Panc1 (cell line): ENCODE results near the gene OLFML2B. TPM values are rescaled to one million over a fixed set of nuclear protein-coding genes. Genes with fewer than 3 reads are reported as not detected.
"Not testable (repeated sequence)": the region's sequence is repeated elsewhere in the genome, so short reads cannot be mapped to it uniquely, and the experiment has no call there.

Source experiments
- ATAC-seq: fragments of 200-7000 bp; cut with Tn5 transposase; 2 replicates; pipeline ENCODE4 v1.9.1; 2020; ENCODE audit warnings: mild to moderate bottlenecking, moderate library complexity
- BruUV-seq: library from RNA; stranded (reverse); fragments of 400-500 nt; replicated peaks from 2 replicates; lab custom pipeline; 2021; lab: Mats Ljungman, UMichigan
- CTCF ChIA-PET: fragments of 300-600 bp; sonication (Branson Sonifier 250); formaldehyde crosslinking; loops from one replicate; lab custom pipeline; 2022; ENCODE audit warnings: antibody characterized with exemption; lab: Charles Lee
- POLR2A ChIA-PET: fragments of 300-600 bp; sonication (Branson Sonifier 250); formaldehyde crosslinking; loops from one replicate; lab custom pipeline; 2022; ENCODE audit warnings: antibody characterized with exemption; lab: Charles Lee
- DNase-seq: peaks from one replicate; pipeline ENCODE4 v3.0.0-alpha.2; 2010; ENCODE audit warnings: low read depth, low spot score
- H3K27ac ChIP-seq: 2 replicates; pipeline ENCODE4 v1.5.1; 2011; ENCODE audit warnings: mild to moderate bottlenecking, low read length, inconsistent platforms
- H3K27me3 ChIP-seq: fragments of 200-500 bp; sonication (Bioruptor generic); 2 replicates; pipeline ENCODE4 v1.6.0; 2014; ENCODE audit warnings: low read length, inconsistent platforms; ENCODE audit not compliant: control insufficient read depth, insufficient read depth
- H3K36me3 ChIP-seq: fragments of 200-500 bp; sonication (Bioruptor generic); 2 replicates; pipeline ENCODE4 v1.5.1; 2014; ENCODE audit warnings: inconsistent platforms, mild to moderate bottlenecking, low read length, moderate library complexity; ENCODE audit not compliant: control insufficient read depth, insufficient read depth
- H3K4me1 ChIP-seq: 2 replicates; pipeline ENCODE4 v1.5.1; 2011; ENCODE audit warnings: inconsistent platforms, mild to moderate bottlenecking, low read length, moderate library complexity; ENCODE audit not compliant: control insufficient read depth, insufficient read depth
- H3K4me3 ChIP-seq, 2 experiments: 2 replicates each; pipeline ENCODE4 v1.5.1; 2011 to 2012; ENCODE audit warnings: low read depth in 2 of 2, low read length in 2 of 2, mild to moderate bottlenecking in 2 of 2, inconsistent platforms in 1 of 2, moderate library complexity in 1 of 2
- H3K9me3 ChIP-seq: fragments of 200-500 bp; sonication (Bioruptor generic); 2 replicates; pipeline ENCODE4 v1.5.1; 2014; ENCODE audit warnings: low read depth, mild to moderate bottlenecking, inconsistent platforms, low read length, moderate library complexity; ENCODE audit not compliant: control insufficient read depth, insufficient read depth
- POLR2AphosphoS5 ChIP-seq: IDR thresholded peaks from 2 replicates; pipeline ENCODE4 v1.6.1; 2012; ENCODE audit warnings: mild to moderate bottlenecking, low read depth, low read length, moderate library complexity
- REST ChIP-seq, 2 experiments: IDR thresholded peaks; 2 replicates each; pipeline ENCODE4 v1.6.1; 2011 to 2012; ENCODE audit warnings: low read depth in 2 of 2, control low read depth in 1 of 2, low read length in 1 of 2, mild to moderate bottlenecking in 1 of 2, moderate library complexity in 1 of 2; ENCODE audit not compliant: insufficient read depth in 1 of 2
- SIN3A ChIP-seq: IDR thresholded peaks from 2 replicates; pipeline ENCODE4 v1.6.1; 2012; ENCODE audit warnings: low read depth, mild to moderate bottlenecking, low read length, moderate library complexity, borderline replicate concordance; ENCODE audit not compliant: insufficient read depth
- TCF7L2 ChIP-seq: IDR thresholded peaks from 2 replicates; pipeline ENCODE4 v1.6.1; 2011; ENCODE audit warnings: mild to moderate bottlenecking, low read depth, low read length, inconsistent platforms
- in situ Hi-C: cut with HindIII; loops from 2 replicates; pipeline ENCODE4 v1.10.0; 2016; ENCODE audit warnings: low sequenced_read_pairs, low pct_unique_long_range_greater_than_20kb
- intact Hi-C: fragments of 100-400 bp; cut with micrococcal nuclease; formaldehyde crosslinking; loops from one replicate; pipeline ENCODE4 v1.10.0; 2022; ENCODE audit not compliant: unreplicated experiment
- total RNA-seq: library from RNA; stranded (reverse); gene quantifications from one replicate; pipeline ENCODE4 v1.2.1, GENCODE V29; 2021; ENCODE audit not compliant: unreplicated experiment
- TF ChIP-seq, protein P1 (sequence below): fragments of 450-650 bp; IDR thresholded peaks from 2 replicates; pipeline ENCODE4 v1.5.1; 2017; ENCODE audit warnings: mild to moderate bottlenecking

Gene OLFML2B
- total RNA-seq, 1 experiment from 2014 or later = 1.5 TPM

- in situ Hi-C loops = no loop called here
- DNase-seq (no peak), ATAC-seq (no peak)
- Histone ChIP-seq H3K27ac (no peak overlapping the region), H3K36me3 (no peaks in the 10 kb centered on the region; the same call in 1 of the 2 replicates), H3K9me3 (no peaks in the 10 kb centered on the region), H3K27me3 (peaks cover 4% of the 10 kb centered on the region), H3K4me1 (no peaks in the 10 kb centered on the region), H3K4me3 (no peak overlapping the region)
- CTCF ChIA-PET = no interaction called here
- intact Hi-C loops = no loop called here
- TF ChIP-seq SIN3A = no peak
- TF ChIP-seq TCF7L2 = no peak
- TF ChIP-seq, protein P1, sequence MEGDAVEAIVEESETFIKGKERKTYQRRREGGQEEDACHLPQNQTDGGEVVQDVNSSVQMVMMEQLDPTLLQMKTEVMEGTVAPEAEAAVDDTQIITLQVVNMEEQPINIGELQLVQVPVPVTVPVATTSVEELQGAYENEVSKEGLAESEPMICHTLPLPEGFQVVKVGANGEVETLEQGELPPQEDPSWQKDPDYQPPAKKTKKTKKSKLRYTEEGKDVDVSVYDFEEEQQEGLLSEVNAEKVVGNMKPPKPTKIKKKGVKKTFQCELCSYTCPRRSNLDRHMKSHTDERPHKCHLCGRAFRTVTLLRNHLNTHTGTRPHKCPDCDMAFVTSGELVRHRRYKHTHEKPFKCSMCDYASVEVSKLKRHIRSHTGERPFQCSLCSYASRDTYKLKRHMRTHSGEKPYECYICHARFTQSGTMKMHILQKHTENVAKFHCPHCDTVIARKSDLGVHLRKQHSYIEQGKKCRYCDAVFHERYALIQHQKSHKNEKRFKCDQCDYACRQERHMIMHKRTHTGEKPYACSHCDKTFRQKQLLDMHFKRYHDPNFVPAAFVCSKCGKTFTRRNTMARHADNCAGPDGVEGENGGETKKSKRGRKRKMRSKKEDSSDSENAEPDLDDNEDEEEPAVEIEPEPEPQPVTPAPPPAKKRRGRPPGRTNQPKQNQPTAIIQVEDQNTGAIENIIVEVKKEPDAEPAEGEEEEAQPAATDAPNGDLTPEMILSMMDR = no peak
- TF ChIP-seq POLR2AphosphoS5 = no peak
- TF ChIP-seq REST (IDR thresholded peaks at IDR 0.05; ENCODE audit: insufficient read depth in 1 of 2, low read depth in 2 of 2, low read length in 1 of 2) = no peak
- no TSS peak for BruUV-seq
- POLR2A ChIA-PET = no interaction called here
These were observed 4.7 kb downstream of the OLFML2B start for GRCh38 chr1:162019006-162019405.

- no peak for ATAC-seq
- no peak for DNase-seq
- H3K36me3 ChIP-seq = no peaks in the 10 kb centered on the region
- ChIA-PET CTCF (no interaction called here), POLR2A (no interaction called here)
- H3K27me3 ChIP-seq = peaks cover 4% of the 10 kb centered on the region
- no peak overlapping the region for H3K27ac ChIP-seq
- TF ChIP-seq POLR2AphosphoS5 (no peak), TCF7L2 (no peak), SIN3A (no peak), REST (IDR thresholded peaks at IDR 0.05; ENCODE audit: insufficient read depth in 1 of 2, low read depth in 2 of 2, low read length in 1 of 2) (no peak)
- TF ChIP-seq, protein P1 = no peak
- no TSS peak for BruUV-seq
- H3K4me3 ChIP-seq = no peak overlapping the region
- H3K4me1 ChIP-seq = no peaks in the 10 kb centered on the region
- in situ Hi-C loops = no loop called here
- intact Hi-C loops = no loop called here
- H3K9me3 ChIP-seq = no peaks in the 10 kb centered on the region
These were observed 5.3 kb downstream of the OLFML2B start for GRCh38 chr1:162018418-162018817.

DNA sequence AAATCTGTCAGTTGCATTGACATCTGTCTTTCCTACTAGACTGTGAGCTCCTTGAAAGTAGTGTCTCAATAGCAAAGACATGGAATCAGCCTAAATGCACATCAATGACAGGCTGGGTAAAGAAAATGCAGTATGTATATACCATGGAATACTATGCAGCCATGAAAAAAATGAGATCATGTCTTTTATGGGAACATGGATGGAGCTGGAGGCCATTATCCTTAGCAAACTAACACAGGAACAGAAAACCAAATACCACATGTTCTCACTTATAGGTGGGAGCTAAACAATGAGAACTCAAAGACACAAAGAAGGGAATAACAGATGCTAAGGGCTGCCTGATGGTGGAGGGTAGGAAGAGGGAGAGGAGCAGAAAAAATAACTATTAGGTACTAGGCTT is 5.9 kb downstream of the OLFML2B start:
- DNase-seq, in situ Hi-C loops, H3K27ac ChIP-seq, H3K4me1 ChIP-seq, H3K9me3 ChIP-seq, ATAC-seq, intact Hi-C loops, H3K4me3 ChIP-seq, H3K36me3 ChIP-seq, BruUV-seq, CTCF ChIA-PET, POLR2A ChIA-PET, H3K27me3 ChIP-seq: not testable (repeated sequence)
